ENCODE results near the gene CFAP77. TPM values are rescaled to one million over a fixed set of nuclear protein-coding genes. Genes with fewer than 3 reads are reported as not detected.

The CFAP77 gene
- total and polyA plus RNA-seq, 10 of the 15 experiments (the other 5 are each of a cell fraction or from before 2014, with no cell fraction given) = 0.33 TPM; not detected in 9

DNA sequence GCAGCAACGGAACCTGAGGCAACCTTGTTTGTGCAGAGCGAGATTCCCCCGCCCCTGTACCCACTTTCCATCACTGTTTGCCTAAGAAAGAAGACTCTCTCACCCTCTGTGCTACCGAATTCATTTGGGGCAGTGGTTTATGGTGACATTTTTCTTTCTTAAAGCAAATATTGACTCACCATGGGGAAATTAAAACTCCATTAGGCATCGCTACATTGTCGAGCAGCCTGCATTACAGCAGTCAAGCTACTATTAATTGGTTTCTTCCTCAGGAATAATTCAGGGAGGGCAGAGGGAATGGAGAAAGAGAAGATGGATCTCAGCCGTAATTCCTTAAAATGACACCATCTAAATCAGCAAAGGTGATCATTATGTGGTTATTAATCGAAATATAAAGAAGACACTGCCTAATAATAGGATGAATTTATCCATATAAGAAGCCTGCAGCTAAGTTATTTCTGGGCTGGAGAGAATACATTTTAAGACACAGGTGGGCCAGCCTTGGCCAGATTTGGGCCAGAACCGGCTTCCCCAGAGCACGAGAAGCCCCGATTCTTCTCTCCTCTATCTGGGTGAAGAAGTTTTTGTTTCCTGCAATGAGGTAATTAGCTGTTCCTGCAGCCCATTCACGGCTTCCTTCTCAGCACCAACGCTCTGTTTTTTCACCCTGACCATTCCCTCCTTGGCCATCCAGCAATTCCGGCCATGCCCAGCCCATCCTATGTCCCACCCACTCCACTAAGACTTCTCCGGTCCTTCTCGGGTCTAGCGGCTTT, 16.8 kb downstream of the CFAP77 start:
- CTCF ChIA-PET = interaction anchor here (0.7 to 1.0 kb wide), 2 partner anchors 14 to 150 kb away, joined by 3 read pairs; no protein-coding TSS in a partner anchor
- Histone ChIP-seq H4K20me1 (ENCODE audit: control insufficient read depth, insufficient read depth) (no peaks in the 10 kb centered on the region), H3K9ac (ENCODE audit: control insufficient read depth, insufficient read depth, low read length) (no peak overlapping the region), H3K36me3 (ENCODE audit: control insufficient read depth in 2 of 2, insufficient read depth in 2 of 2, low read length in 1 of 2) (no peaks in the 10 kb centered on the region), H3K4me3 (no peak overlapping the region), H3K27ac (ENCODE audit: control insufficient read depth, insufficient read depth) (no peak overlapping the region), H3K79me2 (ENCODE audit: control insufficient read depth, insufficient read depth, low read length) (no peaks in the 10 kb centered on the region), H3K27me3 (replicated peaks in 1 of 2; ENCODE audit: control insufficient read depth in 2 of 2, insufficient read depth in 2 of 2, low read length in 1 of 2) (peaks cover 3 to 4% of the 10 kb centered on the region in 2 experiments; a peak in 3 of 4 replicates), H3K4me2 (ENCODE audit: control insufficient read depth, insufficient read depth) (no peak overlapping the region), H2AFZ (ENCODE audit: control insufficient read depth, low read depth, low read length) (no peak overlapping the region), H3K9me3 (replicated peaks; ENCODE audit: control insufficient read depth, insufficient read depth, low read length) (no peaks in the 10 kb centered on the region), H3K4me1 (ENCODE audit: control insufficient read depth, insufficient read depth, low read length) (no peaks in the 10 kb centered on the region)
- intact Hi-C loops (cut with micrococcal nuclease; ENCODE audit: unreplicated experiment) = no loop called here
- ATAC-seq (no peak), FAIRE-seq (no peak), DNase-seq (ENCODE audit: low read depth, low spot score) (no peak)
- RAD21 ChIA-PET (ENCODE audit: unreplicated experiment) = no interaction called here
- SMC1A ChIA-PET (ENCODE audit: uncharacterized antibody, unreplicated experiment) = no interaction called here
- in situ Hi-C loops (cut with MboI) = no loop called here
- no TSS peak for BruUV-seq (replicated peaks)
- no peak for TF ChIP-seq TBL1XR1 (IDR thresholded peaks at IDR 0.05; ENCODE audit: low read depth, low read length)
- 18% methylated on average over 17 of the region's 17 CpGs for WGBS (ENCODE audit: insufficient coverage, insufficient replicate concordance, low lambda C conversion rate, missing lambda C conversion rate)
- POLR2A ChIA-PET = no interaction called here

GRCh38 chr9:132430998-132431397, 21.0 kb downstream of the CFAP77 start:
- RAD21 ChIA-PET (ENCODE audit: unreplicated experiment) = no interaction called here
- no peak for FAIRE-seq
- ATAC-seq = no peak
- H2AFZ ChIP-seq (ENCODE audit: control insufficient read depth, low read depth, low read length) = no peak overlapping the region
- in situ Hi-C loops (cut with MboI) = no loop called here
- H3K4me2 ChIP-seq (ENCODE audit: control insufficient read depth, insufficient read depth) = no peak overlapping the region
- DNase-seq (ENCODE audit: low read depth, low spot score) = no peak
- H3K36me3 ChIP-seq (ENCODE audit: control insufficient read depth in 2 of 2, insufficient read depth in 2 of 2, low read length in 1 of 2) = no peaks in the 10 kb centered on the region
- no peaks in the 10 kb centered on the region for H3K4me1 ChIP-seq (ENCODE audit: control insufficient read depth, insufficient read depth, low read length)
- H4K20me1 ChIP-seq (ENCODE audit: control insufficient read depth, insufficient read depth) = no peaks in the 10 kb centered on the region
- POLR2A ChIA-PET = no interaction called here
- SMC1A ChIA-PET (ENCODE audit: uncharacterized antibody, unreplicated experiment) = no interaction called here
- BruUV-seq (replicated peaks) = no TSS peak
- no peak overlapping the region for H3K27ac ChIP-seq (ENCODE audit: control insufficient read depth, insufficient read depth)
- H3K79me2 ChIP-seq (ENCODE audit: control insufficient read depth, insufficient read depth, low read length) = no peaks in the 10 kb centered on the region
- intact Hi-C loops (cut with micrococcal nuclease; ENCODE audit: unreplicated experiment) = no loop called here
- no peak overlapping the region for H3K4me3 ChIP-seq
- 91% methylated on average over 1 of the region's 1 CpG for WGBS (ENCODE audit: insufficient coverage, insufficient replicate concordance, low lambda C conversion rate, missing lambda C conversion rate)
- peaks cover 0 to 4% of the 10 kb centered on the region in 2 experiments; a peak in 3 of 4 replicates for H3K27me3 ChIP-seq (replicated peaks in 1 of 2; ENCODE audit: control insufficient read depth in 2 of 2, insufficient read depth in 2 of 2, low read length in 1 of 2)
- H3K9me3 ChIP-seq (replicated peaks; ENCODE audit: control insufficient read depth, insufficient read depth, low read length) = no peaks in the 10 kb centered on the region
- no peak overlapping the region for H3K9ac ChIP-seq (ENCODE audit: control insufficient read depth, insufficient read depth, low read length)
- CTCF ChIA-PET = no interaction called here
- TF ChIP-seq CHD2 (IDR thresholded peaks at IDR 0.05; ENCODE audit: borderline replicate concordance, low read depth, low read length) (no peak), NBN (IDR thresholded peaks at IDR 0.05) (no peak), STAT1 (conservative IDR thresholded peaks at IDR 0.05) (no peak), CEBPZ (IDR thresholded peaks at IDR 0.05; ENCODE audit: low read depth, low read length) (no peak), ESRRA (IDR thresholded peaks at IDR 0.05; ENCODE audit: low read length) (no peak), HDAC2 (IDR thresholded peaks at IDR 0.05) (no peak), SIX5 (IDR thresholded peaks at IDR 0.05; ENCODE audit: low read depth, low read length, severe bottlenecking) (no peak), HDAC6 (IDR thresholded peaks at IDR 0.05; ENCODE audit: unreplicated experiment) (no peak), BRCA1 (IDR thresholded peaks at IDR 0.05; ENCODE audit: low read depth, low read length) (no peak), ZSCAN29 (IDR thresholded peaks at IDR 0.05) (no peak), TBL1XR1 (IDR thresholded peaks at IDR 0.05; ENCODE audit: low read depth, low read length) (no peak), FOS (IDR thresholded peaks at IDR 0.05; ENCODE audit: borderline replicate concordance, extremely low read depth, insufficient read length) (no peak)
